Measurements from ENCODE around the gene THSD7A.

GRCh38 chr7:11636274-11636673 is 195.7 kb downstream of the THSD7A start:
- TF ChIP-seq POLR2AphosphoS5 (IDR thresholded peaks at IDR 0.05; ENCODE audit: low read depth, low read length) = no peak
- no peak for TF ChIP-seq TAF1 (IDR thresholded peaks at IDR 0.05; ENCODE audit: borderline replicate concordance, insufficient read depth, low read length)
- TF ChIP-seq REST (IDR thresholded peaks at IDR 0.05; ENCODE audit: insufficient read depth in 1 of 2, low read depth in 2 of 2, low read length in 2 of 2) = no peak
- TF ChIP-seq FOXP2 (optimal IDR thresholded peaks at IDR 0.05; ENCODE audit: borderline replicate concordance, extremely low read depth, extremely low read length, insufficient read depth) = no peak
- TF ChIP-seq SIN3A (IDR thresholded peaks at IDR 0.05; ENCODE audit: borderline replicate concordance, insufficient read depth, low read length) = no peak
